GM19395 (cell line): ENCODE results near the gene ZNF28.
A peak's percentile ranks its signal among the peaks of the same experiment; 100 is the strongest.
"Not testable (repeated sequence)": the region's sequence is repeated elsewhere in the genome, so short reads cannot be mapped to it uniquely, and the experiment has no call there.

Experiments
- ATAC-seq: cut with Tn5 transposase; IDR thresholded peaks from one replicate; pipeline ENCODE4 v1.9.1; 2021; ENCODE audit warnings: mild to moderate bottlenecking, moderate library complexity; ENCODE audit not compliant: unreplicated experiment

ZNF28 gene

GRCh38 chr19:52821204-52821960 is at the start of gene ZNF28:
TSS of gene ZNF28 (minus strand) at chr19:52821633. CDS start at chr19:52817958, 3,675 bp downstream.
- peak; percentile 98 for ATAC-seq

GRCh38 chr19:52868031-52868430 is 46.6 kb upstream of the ZNF28 start:
- ATAC-seq = not testable (repeated sequence)

GRCh38 chr19:52857378-52858191 is 36.2 kb upstream of the ZNF28 start, which contains the start of gene ZNF468:
TSS of gene ZNF468 (minus strand) at chr19:52857619. CDS start at chr19:52854272, 3,347 bp downstream.
- peak; percentile 98 for ATAC-seq

- ATAC-seq = peak; percentile 12
Measured at GRCh38 chr19:52856540-52857377, 35.3 kb upstream of the ZNF28 start.

- ATAC-seq = not testable (repeated sequence)
Measured at GRCh38 chr19:52847352-52847751, 25.9 kb upstream of the ZNF28 start.

- not testable (repeated sequence) for ATAC-seq
Measured at GRCh38 chr19:52840825-52841465, 19.5 kb upstream of the ZNF28 start.

- ATAC-seq = not testable (repeated sequence)
Measured at GRCh38 chr19:52834289-52834688, 12.9 kb upstream of the ZNF28 start.

GRCh38 chr19:52833541-52833940 is 12.1 kb upstream of the ZNF28 start:
- not testable (repeated sequence) for ATAC-seq

- not testable (repeated sequence) for ATAC-seq
Measured at GRCh38 chr19:52829866-52830265, 8.4 kb upstream of the ZNF28 start.

GRCh38 chr19:52825765-52826164 is 4.3 kb upstream of the ZNF28 start:
- no peak for ATAC-seq

- ATAC-seq = no peak
Measured at GRCh38 chr19:52823676-52824075, 2.2 kb upstream of the ZNF28 start.

- not testable (repeated sequence) for ATAC-seq
Measured at GRCh38 chr19:52820472-52821203, 795 bp downstream of the ZNF28 start.

- no peak for ATAC-seq
Measured at GRCh38 chr19:52809801-52810200, 11.6 kb downstream of the ZNF28 start.

GRCh38 chr19:52799950-52800640 is 21.3 kb downstream of the ZNF28 start:
- ATAC-seq = not testable (repeated sequence)

GRCh38 chr19:52789440-52789839 is 32.0 kb downstream of the ZNF28 start:
- ATAC-seq = no peak

GRCh38 chr19:52786464-52787354 is 34.7 kb downstream of the ZNF28 start, which contains the start of gene ZNF600:
TSS of gene ZNF600 (minus strand) at chr19:52786791. CDS start at chr19:52778888, 7,903 bp downstream.
- ATAC-seq = peak; percentile 95

- peak; percentile 35 for ATAC-seq
Measured at GRCh38 chr19:52786078-52786463, 35.4 kb downstream of the ZNF28 start.

- ATAC-seq = no peak
Measured at GRCh38 chr19:52785506-52785905, 35.9 kb downstream of the ZNF28 start.
